GM21423 (cell line): Measurements from ENCODE around the gene GP5.

Experiments used
- ATAC-seq: cut with Tn5 transposase; IDR thresholded peaks from one replicate; pipeline ENCODE4 v1.9.1; 2021; ENCODE audit warnings: mild to moderate bottlenecking, moderate library complexity; ENCODE audit not compliant: unreplicated experiment

The GP5 gene

GRCh38 chr3:194399874-194400411, 877 bp upstream of the GP5 start:
- no peak for ATAC-seq

GRCh38 chr3:194397757-194398312, 1.2 kb downstream of the GP5 start:
- ATAC-seq = no peak

- ATAC-seq = no peak
Measured at GRCh38 chr3:194396859-194397756, 2.0 kb downstream of the GP5 start.

GRCh38 chr3:194396539-194396858, 2.6 kb downstream of the GP5 start:
- ATAC-seq = no peak

GRCh38 chr3:194395778-194396538, 3.1 kb downstream of the GP5 start:
- ATAC-seq = no peak

GRCh38 chr3:194395212-194395611, 3.9 kb downstream of the GP5 start:
- no peak for ATAC-seq

- ATAC-seq = no peak
Measured at GRCh38 chr3:194392576-194392975, 6.5 kb downstream of the GP5 start.

- ATAC-seq = no peak
Measured at GRCh38 chr3:194390835-194391234, 8.2 kb downstream of the GP5 start.

- ATAC-seq = no peak
Measured at GRCh38 chr3:194389269-194389668, 9.8 kb downstream of the GP5 start.

GRCh38 chr3:194387926-194388418, 11.1 kb downstream of the GP5 start:
- ATAC-seq = no peak

- ATAC-seq = no peak
Measured at GRCh38 chr3:194387276-194387675, 11.8 kb downstream of the GP5 start.

- no peak for ATAC-seq
Measured at GRCh38 chr3:194386648-194387047, 12.4 kb downstream of the GP5 start.

GRCh38 chr3:194386066-194386465, 13.0 kb downstream of the GP5 start:
- ATAC-seq = no peak

- ATAC-seq = no peak
Measured at GRCh38 chr3:194384569-194385001, 14.5 kb downstream of the GP5 start.

GRCh38 chr3:194384156-194384555, 14.9 kb downstream of the GP5 start:
- no peak for ATAC-seq

- no peak for ATAC-seq
Measured at GRCh38 chr3:194383276-194383940, 15.7 kb downstream of the GP5 start.

GRCh38 chr3:194382892-194383223, 16.2 kb downstream of the GP5 start:
- no peak for ATAC-seq

GRCh38 chr3:194382196-194382891, 16.7 kb downstream of the GP5 start:
- no peak for ATAC-seq

GRCh38 chr3:194381460-194381875, 17.6 kb downstream of the GP5 start:
- no peak for ATAC-seq

GRCh38 chr3:194380326-194380725, 18.7 kb downstream of the GP5 start:
- ATAC-seq = no peak
